ENCODE measurements around the gene GOLM1. TPM values are rescaled to one million over a fixed set of nuclear protein-coding genes. Genes with fewer than 3 reads are reported as not detected.

GOLM1 gene
- total and polyA plus RNA-seq, 2 of the 8 experiments (the other 6 are each of a cell fraction or from before 2014, with no cell fraction given): 45.9 to 88.9 TPM

DNA sequence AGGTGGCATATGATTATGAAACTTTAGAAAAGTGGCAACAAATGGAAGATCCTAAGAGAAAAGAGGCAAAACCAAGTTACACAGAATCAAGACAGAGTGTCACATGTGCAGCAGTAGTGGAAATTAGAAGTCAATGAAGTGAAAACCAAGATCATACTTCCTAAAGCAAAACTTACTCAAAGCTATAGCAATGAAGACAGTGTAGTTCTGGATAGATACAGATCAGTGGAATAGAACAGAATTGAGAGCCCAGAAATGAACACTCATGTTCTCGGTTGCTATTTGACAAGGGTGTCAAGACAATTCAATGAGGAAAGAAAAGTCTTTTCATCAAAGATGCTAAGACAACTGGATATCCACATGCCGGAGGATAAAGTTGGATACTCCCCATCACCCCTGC is 114.9 kb downstream of the GOLM1 start (continued):
- TF ChIP-seq USF2 (IDR thresholded peaks at IDR 0.05; ENCODE audit: low read length): no peak
- TF ChIP-seq, protein P1, sequence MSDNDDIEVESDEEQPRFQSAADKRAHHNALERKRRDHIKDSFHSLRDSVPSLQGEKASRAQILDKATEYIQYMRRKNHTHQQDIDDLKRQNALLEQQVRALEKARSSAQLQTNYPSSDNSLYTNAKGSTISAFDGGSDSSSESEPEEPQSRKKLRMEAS (IDR thresholded peaks at IDR 0.05): no peak
